ENCODE results near the gene NSFL1C.

NSFL1C gene

DNA sequence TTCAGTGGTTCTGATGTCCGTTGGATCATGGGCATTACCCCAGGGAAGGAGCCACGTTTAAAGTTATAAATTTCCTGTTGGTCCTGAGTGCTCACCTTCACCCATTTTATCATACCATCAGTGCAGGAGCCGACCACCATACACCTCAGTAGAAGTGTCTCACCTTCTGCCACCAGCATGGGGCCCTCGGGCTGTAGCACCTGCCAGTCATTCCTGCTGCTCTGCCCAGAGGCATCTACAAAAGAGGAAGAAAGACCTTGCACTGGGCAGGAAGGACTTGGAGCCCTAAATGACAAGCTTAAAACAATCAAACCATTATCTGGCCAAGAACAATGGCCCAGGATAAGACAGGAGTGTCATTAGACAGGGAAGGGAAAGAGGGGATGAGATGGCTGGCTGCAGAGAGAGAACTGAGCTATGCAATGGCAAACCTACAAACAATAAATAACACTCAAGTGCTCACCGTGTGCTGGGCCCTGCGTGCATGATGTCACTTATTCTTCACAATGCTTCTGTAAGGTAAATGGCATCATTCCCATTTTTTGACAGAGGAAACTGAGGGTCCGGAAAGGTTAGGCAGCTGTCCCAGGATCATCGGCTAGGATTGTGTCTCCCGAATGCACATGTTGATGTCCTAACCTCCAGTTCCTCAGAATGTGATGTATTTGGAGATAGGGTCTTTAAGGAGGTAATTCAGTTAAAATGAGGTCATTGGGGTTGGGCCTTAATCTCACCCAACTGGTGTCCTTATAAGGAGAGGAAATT, 13.4 kb upstream of the NSFL1C start:
- Histone ChIP-seq H3K4me3 (IDR thresholded peaks at IDR 0.05; ENCODE audit: insufficient read depth, low read depth, low read length) (no peak overlapping the region), H3K4me2 (no peak overlapping the region), H3K79me2 (ENCODE audit: insufficient read depth, low read depth) (no peaks in the 10 kb centered on the region), H3K27me3 (ENCODE audit: insufficient read depth, low read depth) (no peaks in the 10 kb centered on the region), H3K27ac (no peak overlapping the region), H3K9ac (no peak overlapping the region), H3K4me1 (ENCODE audit: low read depth, poor library complexity, severe bottlenecking) (no peaks in the 10 kb centered on the region), H4K20me1 (ENCODE audit: insufficient read depth) (no peaks in the 10 kb centered on the region), H3K36me3 (ENCODE audit: insufficient read depth) (no peaks in the 10 kb centered on the region), H2AFZ (ENCODE audit: low read depth) (no peak overlapping the region)
- TF ChIP-seq, protein P1, sequence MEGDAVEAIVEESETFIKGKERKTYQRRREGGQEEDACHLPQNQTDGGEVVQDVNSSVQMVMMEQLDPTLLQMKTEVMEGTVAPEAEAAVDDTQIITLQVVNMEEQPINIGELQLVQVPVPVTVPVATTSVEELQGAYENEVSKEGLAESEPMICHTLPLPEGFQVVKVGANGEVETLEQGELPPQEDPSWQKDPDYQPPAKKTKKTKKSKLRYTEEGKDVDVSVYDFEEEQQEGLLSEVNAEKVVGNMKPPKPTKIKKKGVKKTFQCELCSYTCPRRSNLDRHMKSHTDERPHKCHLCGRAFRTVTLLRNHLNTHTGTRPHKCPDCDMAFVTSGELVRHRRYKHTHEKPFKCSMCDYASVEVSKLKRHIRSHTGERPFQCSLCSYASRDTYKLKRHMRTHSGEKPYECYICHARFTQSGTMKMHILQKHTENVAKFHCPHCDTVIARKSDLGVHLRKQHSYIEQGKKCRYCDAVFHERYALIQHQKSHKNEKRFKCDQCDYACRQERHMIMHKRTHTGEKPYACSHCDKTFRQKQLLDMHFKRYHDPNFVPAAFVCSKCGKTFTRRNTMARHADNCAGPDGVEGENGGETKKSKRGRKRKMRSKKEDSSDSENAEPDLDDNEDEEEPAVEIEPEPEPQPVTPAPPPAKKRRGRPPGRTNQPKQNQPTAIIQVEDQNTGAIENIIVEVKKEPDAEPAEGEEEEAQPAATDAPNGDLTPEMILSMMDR (conservative IDR thresholded peaks at IDR 0.05; ENCODE audit: low read depth, low read length) = no peak

DNA sequence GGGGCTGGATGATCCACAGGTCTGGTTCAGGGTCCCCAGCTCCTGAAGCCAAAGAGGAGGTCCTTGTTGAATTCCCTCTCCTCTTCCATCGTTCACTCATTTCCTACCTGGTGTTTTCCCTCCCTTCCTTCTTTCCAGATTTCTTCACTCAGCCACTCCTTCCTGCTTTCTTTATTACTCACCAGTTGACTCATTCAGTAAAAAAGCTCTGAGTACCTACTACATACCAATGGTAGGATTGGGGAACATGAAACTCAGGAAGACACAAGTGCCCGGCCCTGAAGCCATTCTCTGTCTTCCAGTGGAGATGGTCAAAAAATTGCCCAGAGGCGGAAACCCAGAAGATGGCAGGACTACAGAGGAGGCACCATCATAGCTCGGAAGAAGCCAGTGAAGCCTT, 11.9 kb upstream of the NSFL1C start:
- H3K27ac ChIP-seq = no peak overlapping the region
- no peaks in the 10 kb centered on the region for H3K27me3 ChIP-seq (ENCODE audit: insufficient read depth, low read depth)
- H3K4me3 ChIP-seq (IDR thresholded peaks at IDR 0.05; ENCODE audit: insufficient read depth, low read depth, low read length) = no peak overlapping the region
- no peak overlapping the region for H2AFZ ChIP-seq (ENCODE audit: low read depth)
- no peak overlapping the region for H3K4me2 ChIP-seq
- no peaks in the 10 kb centered on the region for H3K4me1 ChIP-seq (ENCODE audit: low read depth, poor library complexity, severe bottlenecking)
- no peaks in the 10 kb centered on the region for H3K36me3 ChIP-seq (ENCODE audit: insufficient read depth)
- H3K9ac ChIP-seq = no peak overlapping the region
- TF ChIP-seq, protein P1 (conservative IDR thresholded peaks at IDR 0.05; ENCODE audit: low read depth, low read length) = no peak
- no peaks in the 10 kb centered on the region for H3K79me2 ChIP-seq (ENCODE audit: insufficient read depth, low read depth)
- no peaks in the 10 kb centered on the region for H4K20me1 ChIP-seq (ENCODE audit: insufficient read depth)

DNA sequence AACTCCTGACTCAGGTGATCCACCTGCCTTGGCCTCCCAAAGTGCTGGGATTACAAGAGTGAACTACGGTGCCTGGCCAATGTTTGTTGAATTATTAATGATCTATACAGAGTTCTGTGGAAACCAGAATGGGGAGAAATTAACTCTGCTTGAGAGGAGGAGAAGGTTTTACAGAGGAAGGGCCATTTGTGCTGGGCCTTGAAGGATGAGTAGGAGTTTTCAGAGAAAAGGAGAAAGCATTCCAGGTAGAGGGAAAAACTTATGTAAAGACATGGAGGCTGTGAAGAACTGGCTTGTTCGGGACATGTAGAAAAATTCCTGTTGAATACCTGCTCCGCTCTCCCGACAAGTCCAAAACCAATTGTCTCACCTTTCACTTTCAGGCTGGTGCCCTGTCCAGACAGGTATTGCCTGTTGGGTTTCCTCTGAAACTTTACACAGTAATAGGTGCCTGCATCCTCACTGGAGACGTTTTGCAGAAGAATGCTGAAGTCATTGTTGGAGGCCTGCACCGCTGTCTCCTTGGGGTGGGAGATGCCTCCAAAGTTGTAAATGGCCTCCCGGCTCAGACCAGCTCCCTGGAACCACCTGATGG, 11.3 kb upstream of the NSFL1C start:
- no peak overlapping the region for H2AFZ ChIP-seq (ENCODE audit: low read depth)
- H4K20me1 ChIP-seq (ENCODE audit: insufficient read depth) = no peaks in the 10 kb centered on the region
- H3K27me3 ChIP-seq (ENCODE audit: insufficient read depth, low read depth) = no peaks in the 10 kb centered on the region
- H3K4me3 ChIP-seq (IDR thresholded peaks at IDR 0.05; ENCODE audit: insufficient read depth, low read depth, low read length) = no peak overlapping the region
- no peaks in the 10 kb centered on the region for H3K79me2 ChIP-seq (ENCODE audit: insufficient read depth, low read depth)
- no peak overlapping the region for H3K27ac ChIP-seq
- TF ChIP-seq, protein P1 (conservative IDR thresholded peaks at IDR 0.05; ENCODE audit: low read depth, low read length) = no peak
- H3K4me1 ChIP-seq (ENCODE audit: low read depth, poor library complexity, severe bottlenecking) = no peaks in the 10 kb centered on the region
- H3K4me2 ChIP-seq = no peak overlapping the region
- H3K9ac ChIP-seq = no peak overlapping the region
- H3K36me3 ChIP-seq (ENCODE audit: insufficient read depth) = no peaks in the 10 kb centered on the region

DNA sequence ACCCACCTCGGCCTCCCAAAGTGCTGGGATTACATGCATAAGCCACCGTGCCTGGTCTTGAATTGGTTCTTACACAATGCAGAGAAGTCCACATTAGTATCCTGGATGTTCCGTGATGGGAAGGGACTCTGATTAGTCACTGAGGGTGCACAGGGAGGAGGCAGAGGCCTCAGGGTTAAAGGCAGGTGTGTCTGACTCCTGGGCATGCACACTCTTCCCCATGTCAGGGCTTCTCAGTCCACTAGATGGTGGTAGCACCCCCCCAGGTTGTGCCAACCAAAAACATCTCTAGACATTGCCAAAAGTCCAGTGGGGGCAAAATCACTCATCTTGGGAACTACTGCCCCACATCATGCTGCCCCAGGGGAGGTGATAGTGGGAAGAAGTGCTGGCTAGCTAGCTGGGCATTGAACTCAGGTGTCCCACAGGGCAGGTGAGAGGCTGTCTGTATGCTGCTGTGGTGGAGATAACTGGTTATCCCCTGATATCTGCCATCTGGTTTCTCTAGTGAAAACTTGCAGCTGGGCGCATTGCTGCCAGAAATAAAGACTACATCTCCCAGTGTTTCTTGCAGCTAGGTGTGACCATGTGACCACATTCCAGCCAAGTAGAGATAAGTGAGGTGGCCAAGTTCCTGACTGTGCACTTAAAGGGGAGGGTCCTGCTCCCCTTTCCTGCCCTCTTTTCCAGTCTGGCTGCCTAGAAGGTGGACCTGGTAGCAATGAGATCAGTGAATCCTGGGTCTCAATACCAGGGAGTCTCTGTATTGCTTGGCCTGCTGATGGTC, 8.4 kb upstream of the NSFL1C start:
- no peaks in the 10 kb centered on the region for H3K79me2 ChIP-seq (ENCODE audit: insufficient read depth, low read depth)
- H3K4me1 ChIP-seq (ENCODE audit: low read depth, poor library complexity, severe bottlenecking) = peaks cover 9% of the 10 kb centered on the region
- TF ChIP-seq, protein P1 (conservative IDR thresholded peaks at IDR 0.05; ENCODE audit: low read depth, low read length) = 0 out of 2 replicates have a peak, but pooled peaks have one; percentile 17
- H3K4me2 ChIP-seq = no peak overlapping the region
- no peaks in the 10 kb centered on the region for H3K36me3 ChIP-seq (ENCODE audit: insufficient read depth)
- no peaks in the 10 kb centered on the region for H3K27me3 ChIP-seq (ENCODE audit: insufficient read depth, low read depth)
- no peak overlapping the region for H2AFZ ChIP-seq (ENCODE audit: low read depth)
- no peak overlapping the region for H3K4me3 ChIP-seq (IDR thresholded peaks at IDR 0.05; ENCODE audit: insufficient read depth, low read depth, low read length)
- H3K9ac ChIP-seq = no peak overlapping the region
- H3K27ac ChIP-seq = no peak overlapping the region
- no peaks in the 10 kb centered on the region for H4K20me1 ChIP-seq (ENCODE audit: insufficient read depth)
